HepG2 (cell line): Measurements from ENCODE around the gene PPM1F. TPM values are rescaled to one million over a fixed set of nuclear protein-coding genes. Genes with fewer than 3 reads are reported as not detected.
A peak's percentile ranks its signal among the peaks of the same experiment; 100 is the strongest.

ENCODE experiments used
- AKAP8 ChIP-seq: sonication (generic); formaldehyde crosslinking; IDR thresholded peaks from 2 replicates; pipeline ENCODE4 v1.5.1; 2020; ENCODE audit warnings: mild to moderate bottlenecking, missing genetic modification reagents
- ATF7 ChIP-seq, 2 experiments: fragments of 450-650 bp in 1 of 2; sonication (generic) in 1 of 2; formaldehyde crosslinking in 1 of 2; IDR thresholded peaks; 2 replicates each; pipeline versions ENCODE4 v1.4.0 to v1.6.1; 2016 to 2020; ENCODE audit warnings: antibody characterized with exemption in 1 of 2, mild to moderate bottlenecking in 1 of 2, missing genetic modification reagents in 1 of 2
- ELF1 ChIP-seq: sonication (generic); formaldehyde crosslinking; IDR thresholded peaks from 2 replicates; pipeline ENCODE4 v1.4.0; 2020; ENCODE audit warnings: missing genetic modification reagents
- JUNB ChIP-seq: sonication (generic); formaldehyde crosslinking; IDR thresholded peaks from 2 replicates; pipeline ENCODE4 v1.8.0; 2022; ENCODE audit warnings: missing genetic modification reagents, mild to moderate bottlenecking, borderline replicate concordance
- NR3C1 ChIP-seq: sonication (generic); formaldehyde crosslinking; IDR thresholded peaks from 2 replicates; pipeline ENCODE4 v1.4.0; 2020; ENCODE audit warnings: missing genetic modification reagents
- PTBP1 ChIP-seq: fragments of 200-400 bp; formaldehyde crosslinking; IDR thresholded peaks from 2 replicates; pipeline ENCODE4 v1.6.1; 2018; ENCODE audit warnings: low read length, low read depth; ENCODE audit not compliant: poor library complexity, severe bottlenecking
- THAP11 ChIP-seq: IDR thresholded peaks from 2 replicates; pipeline ENCODE4 v1.6.1; 2016; ENCODE audit warnings: missing biosample characterization, missing genetic modification reagents
- U2AF1 ChIP-seq: fragments of 200-400 bp; formaldehyde crosslinking; optimal IDR thresholded peaks from 2 replicates; pipeline ENCODE3; 2017; ENCODE audit warnings: mild to moderate bottlenecking, low read depth, low read length
- ZNF468 ChIP-seq: sonication (generic); formaldehyde crosslinking; IDR thresholded peaks from 2 replicates; pipeline ENCODE4 v1.8.0; 2022; ENCODE audit warnings: mild to moderate bottlenecking, moderate library complexity, missing genetic modification reagents
- ZNF547 ChIP-seq: sonication (generic); formaldehyde crosslinking; IDR thresholded peaks from 2 replicates; pipeline ENCODE4 v1.5.1; 2020; ENCODE audit warnings: mild to moderate bottlenecking, missing genetic modification reagents
- polyA plus RNA-seq, 8 experiments: library from polyadenylated mRNA; depleted of rRNA in 3 of 8; stranded (reverse) in 7 of 8; unstranded in 1 of 8; fragments of >200 nt; fragmentation: Illumina TruSeq in 4 of 8; extraction: Trizol in 4 of 8; gene quantifications; 2 replicates each; pipeline versions ENCODE4 v1.2.1 to v1.2.3, GENCODE V29; 2011 to 2016; ENCODE audit warnings: low read depth in 4 of 8, missing spikeins in 1 of 8, mixed read lengths in 1 of 8; ENCODE audit not compliant: insufficient read depth in 1 of 8
- total RNA-seq, 5 experiments: library from RNA; depleted of rRNA; stranded (reverse); fragments of >200 nt; fragmentation: Illumina TruSeq; extraction: Trizol; gene quantifications; 2 replicates each; pipeline ENCODE4 v1.2.3, GENCODE V29; 2016; ENCODE audit warnings: low read depth in 1 of 5
- TF ChIP-seq, protein P1 (sequence below): sonication (generic); formaldehyde crosslinking; IDR thresholded peaks from 2 replicates; pipeline ENCODE4 v1.5.0; 2020; ENCODE audit warnings: mild to moderate bottlenecking, missing genetic modification reagents, borderline replicate concordance
- TF ChIP-seq, protein P2 (sequence below): sonication (generic); formaldehyde crosslinking; IDR thresholded peaks from 2 replicates; pipeline ENCODE4 v1.4.0; 2020; ENCODE audit warnings: missing genetic modification reagents
- TF ChIP-seq, protein P3 (sequence below): sonication (generic); formaldehyde crosslinking; IDR thresholded peaks from 2 replicates; pipeline ENCODE4 v1.8.0; 2022; ENCODE audit warnings: missing genetic modification reagents, mild to moderate bottlenecking, borderline replicate concordance
- TF ChIP-seq, protein P4 (sequence below): IDR thresholded peaks from 2 replicates; pipeline ENCODE4 v1.6.1; 2012; ENCODE audit warnings: low read depth, low read length, improper control_type of control experiment
- TF ChIP-seq, protein P5 (sequence below): sonication (generic); formaldehyde crosslinking; IDR thresholded peaks from 2 replicates; pipeline ENCODE4 v1.8.1; 2023; ENCODE audit warnings: mild to moderate bottlenecking, missing genetic modification reagents, borderline replicate concordance

The PPM1F gene
- total and polyA plus RNA-seq, 2 of the 13 experiments (the other 11 are each of a cell fraction or from before 2014, with no cell fraction given): 11.0 to 19.6 TPM

DNA sequence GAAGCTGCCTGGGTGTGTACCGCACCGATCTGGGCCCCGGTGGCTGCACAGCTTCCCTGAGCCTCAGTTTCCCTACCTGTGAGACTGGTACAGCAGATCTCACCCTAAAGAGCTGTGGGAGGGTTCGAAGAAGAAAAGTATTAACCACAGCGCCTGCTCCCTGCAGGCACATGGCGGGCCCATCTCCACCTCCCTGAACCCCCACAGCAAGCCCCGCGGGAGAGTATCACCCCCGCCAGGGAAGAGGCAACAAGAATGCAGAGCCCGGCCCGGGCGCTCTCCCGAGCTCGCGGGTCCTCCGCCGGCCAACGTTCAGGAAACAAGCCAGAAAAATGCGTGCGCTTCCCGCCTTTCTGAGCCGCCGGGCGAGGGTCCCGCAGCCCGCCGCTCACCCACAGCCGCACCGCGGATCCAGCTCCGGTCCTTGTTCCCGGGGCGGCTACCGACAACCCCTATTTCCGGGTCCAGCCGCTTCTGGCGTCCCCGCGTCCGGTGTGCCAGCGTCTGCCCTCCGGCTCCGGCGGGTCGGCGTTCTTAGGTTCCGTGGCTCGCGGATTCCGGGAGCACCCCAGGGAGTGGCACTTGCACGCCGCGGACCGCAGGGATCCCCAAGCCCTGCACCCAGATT is 29.8 kb upstream of the PPM1F start, which contains the start of gene TOP3B (continued):
- TF ChIP-seq, protein P1, sequence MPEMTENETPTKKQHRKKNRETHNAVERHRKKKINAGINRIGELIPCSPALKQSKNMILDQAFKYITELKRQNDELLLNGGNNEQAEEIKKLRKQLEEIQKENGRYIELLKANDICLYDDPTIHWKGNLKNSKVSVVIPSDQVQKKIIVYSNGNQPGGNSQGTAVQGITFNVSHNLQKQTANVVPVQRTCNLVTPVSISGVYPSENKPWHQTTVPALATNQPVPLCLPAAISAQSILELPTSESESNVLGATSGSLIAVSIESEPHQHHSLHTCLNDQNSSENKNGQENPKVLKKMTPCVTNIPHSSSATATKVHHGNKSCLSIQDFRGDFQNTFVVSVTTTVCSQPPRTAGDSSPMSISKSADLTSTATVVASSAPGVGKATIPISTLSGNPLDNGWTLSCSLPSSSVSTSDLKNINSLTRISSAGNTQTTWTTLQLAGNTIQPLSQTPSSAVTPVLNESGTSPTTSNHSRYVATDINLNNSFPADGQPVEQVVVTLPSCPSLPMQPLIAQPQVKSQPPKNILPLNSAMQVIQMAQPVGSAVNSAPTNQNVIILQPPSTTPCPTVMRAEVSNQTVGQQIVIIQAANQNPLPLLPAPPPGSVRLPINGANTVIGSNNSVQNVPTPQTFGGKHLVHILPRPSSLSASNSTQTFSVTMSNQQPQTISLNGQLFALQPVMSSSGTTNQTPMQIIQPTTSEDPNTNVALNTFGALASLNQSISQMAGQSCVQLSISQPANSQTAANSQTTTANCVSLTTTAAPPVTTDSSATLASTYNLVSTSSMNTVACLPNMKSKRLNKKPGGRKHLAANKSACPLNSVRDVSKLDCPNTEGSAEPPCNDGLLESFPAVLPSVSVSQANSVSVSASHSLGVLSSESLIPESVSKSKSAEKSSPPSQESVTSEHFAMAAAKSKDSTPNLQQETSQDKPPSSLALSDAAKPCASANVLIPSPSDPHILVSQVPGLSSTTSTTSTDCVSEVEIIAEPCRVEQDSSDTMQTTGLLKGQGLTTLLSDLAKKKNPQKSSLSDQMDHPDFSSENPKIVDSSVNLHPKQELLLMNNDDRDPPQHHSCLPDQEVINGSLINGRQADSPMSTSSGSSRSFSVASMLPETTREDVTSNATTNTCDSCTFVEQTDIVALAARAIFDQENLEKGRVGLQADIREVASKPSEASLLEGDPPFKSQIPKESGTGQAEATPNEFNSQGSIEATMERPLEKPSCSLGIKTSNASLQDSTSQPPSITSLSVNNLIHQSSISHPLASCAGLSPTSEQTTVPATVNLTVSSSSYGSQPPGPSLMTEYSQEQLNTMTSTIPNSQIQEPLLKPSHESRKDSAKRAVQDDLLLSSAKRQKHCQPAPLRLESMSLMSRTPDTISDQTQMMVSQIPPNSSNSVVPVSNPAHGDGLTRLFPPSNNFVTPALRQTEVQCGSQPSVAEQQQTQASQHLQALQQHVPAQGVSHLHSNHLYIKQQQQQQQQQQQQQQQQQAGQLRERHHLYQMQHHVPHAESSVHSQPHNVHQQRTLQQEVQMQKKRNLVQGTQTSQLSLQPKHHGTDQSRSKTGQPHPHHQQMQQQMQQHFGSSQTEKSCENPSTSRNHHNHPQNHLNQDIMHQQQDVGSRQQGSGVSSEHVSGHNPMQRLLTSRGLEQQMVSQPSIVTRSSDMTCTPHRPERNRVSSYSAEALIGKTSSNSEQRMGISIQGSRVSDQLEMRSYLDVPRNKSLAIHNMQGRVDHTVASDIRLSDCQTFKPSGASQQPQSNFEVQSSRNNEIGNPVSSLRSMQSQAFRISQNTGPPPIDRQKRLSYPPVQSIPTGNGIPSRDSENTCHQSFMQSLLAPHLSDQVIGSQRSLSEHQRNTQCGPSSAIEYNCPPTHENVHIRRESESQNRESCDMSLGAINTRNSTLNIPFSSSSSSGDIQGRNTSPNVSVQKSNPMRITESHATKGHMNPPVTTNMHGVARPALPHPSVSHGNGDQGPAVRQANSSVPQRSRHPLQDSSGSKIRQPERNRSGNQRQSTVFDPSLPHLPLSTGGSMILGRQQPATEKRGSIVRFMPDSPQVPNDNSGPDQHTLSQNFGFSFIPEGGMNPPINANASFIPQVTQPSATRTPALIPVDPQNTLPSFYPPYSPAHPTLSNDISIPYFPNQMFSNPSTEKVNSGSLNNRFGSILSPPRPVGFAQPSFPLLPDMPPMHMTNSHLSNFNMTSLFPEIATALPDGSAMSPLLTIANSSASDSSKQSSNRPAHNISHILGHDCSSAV (CRISPR knock-in tag): no peak
- TF ChIP-seq PTBP1 (peak; percentile 76), JUNB (CRISPR knock-in tag) (no peak), AKAP8 (CRISPR knock-in tag) (peak; percentile 64; the same call in 1 of the 2 replicates), THAP11 (CRISPR knock-in tag) (peak; percentile 96), ZNF468 (CRISPR knock-in tag) (no peak), ATF7 (IDR thresholded peaks at IDR 0.05) (no peak), ATF7 (CRISPR knock-in tag; IDR thresholded peaks at IDR 0.05) (no peak; the same call in 1 of the 2 replicates), ZNF547 (CRISPR knock-in tag) (peak; percentile 91), ELF1 (CRISPR knock-in tag) (peak; percentile 96), U2AF1 (peak; percentile 97), NR3C1 (CRISPR knock-in tag) (no peak)
- TF ChIP-seq, protein P2, sequence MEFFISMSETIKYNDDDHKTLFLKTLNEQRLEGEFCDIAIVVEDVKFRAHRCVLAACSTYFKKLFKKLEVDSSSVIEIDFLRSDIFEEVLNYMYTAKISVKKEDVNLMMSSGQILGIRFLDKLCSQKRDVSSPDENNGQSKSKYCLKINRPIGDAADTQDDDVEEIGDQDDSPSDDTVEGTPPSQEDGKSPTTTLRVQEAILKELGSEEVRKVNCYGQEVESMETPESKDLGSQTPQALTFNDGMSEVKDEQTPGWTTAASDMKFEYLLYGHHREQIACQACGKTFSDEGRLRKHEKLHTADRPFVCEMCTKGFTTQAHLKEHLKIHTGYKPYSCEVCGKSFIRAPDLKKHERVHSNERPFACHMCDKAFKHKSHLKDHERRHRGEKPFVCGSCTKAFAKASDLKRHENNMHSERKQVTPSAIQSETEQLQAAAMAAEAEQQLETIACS (CRISPR knock-in tag): peak; percentile 37; the same call in 1 of the 2 replicates
- TF ChIP-seq, protein P3, sequence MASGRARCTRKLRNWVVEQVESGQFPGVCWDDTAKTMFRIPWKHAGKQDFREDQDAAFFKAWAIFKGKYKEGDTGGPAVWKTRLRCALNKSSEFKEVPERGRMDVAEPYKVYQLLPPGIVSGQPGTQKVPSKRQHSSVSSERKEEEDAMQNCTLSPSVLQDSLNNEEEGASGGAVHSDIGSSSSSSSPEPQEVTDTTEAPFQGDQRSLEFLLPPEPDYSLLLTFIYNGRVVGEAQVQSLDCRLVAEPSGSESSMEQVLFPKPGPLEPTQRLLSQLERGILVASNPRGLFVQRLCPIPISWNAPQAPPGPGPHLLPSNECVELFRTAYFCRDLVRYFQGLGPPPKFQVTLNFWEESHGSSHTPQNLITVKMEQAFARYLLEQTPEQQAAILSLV (CRISPR knock-in tag): peak; percentile 85
- TF ChIP-seq, protein P4, sequence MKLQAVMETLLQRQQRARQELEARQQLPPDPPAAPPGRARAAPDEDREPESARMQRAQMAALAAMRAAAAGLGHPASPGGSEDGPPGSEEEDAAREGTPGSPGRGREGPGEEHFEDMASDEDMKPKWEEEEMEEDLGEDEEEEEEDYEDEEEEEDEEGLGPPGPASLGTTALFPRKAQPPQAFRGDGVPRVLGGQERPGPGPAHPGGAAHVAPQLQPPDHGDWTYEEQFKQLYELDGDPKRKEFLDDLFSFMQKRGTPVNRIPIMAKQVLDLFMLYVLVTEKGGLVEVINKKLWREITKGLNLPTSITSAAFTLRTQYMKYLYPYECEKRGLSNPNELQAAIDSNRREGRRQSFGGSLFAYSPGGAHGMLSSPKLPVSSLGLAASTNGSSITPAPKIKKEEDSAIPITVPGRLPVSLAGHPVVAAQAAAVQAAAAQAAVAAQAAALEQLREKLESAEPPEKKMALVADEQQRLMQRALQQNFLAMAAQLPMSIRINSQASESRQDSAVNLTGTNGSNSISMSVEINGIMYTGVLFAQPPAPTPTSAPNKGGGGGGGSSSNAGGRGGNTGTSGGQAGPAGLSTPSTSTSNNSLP: 0 out of 2 replicates have a peak, but pooled peaks have one; percentile 48
- TF ChIP-seq, protein P5, sequence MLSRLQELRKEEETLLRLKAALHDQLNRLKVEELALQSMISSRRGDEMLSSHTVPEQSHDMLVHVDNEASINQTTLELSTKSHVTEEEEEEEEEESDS (CRISPR knock-in tag): 0 out of 2 replicates have a peak, but pooled peaks have one; percentile 64
